Measurements from ENCODE around the gene NRP2.
A peak's percentile ranks its signal among the peaks of the same experiment; 100 is the strongest.

The NRP2 gene

GRCh38 chr2:205730701-205731582, 48.6 kb downstream of the NRP2 start:
- H3K4me3 ChIP-seq (ENCODE audit: low read depth, low read length), result no peak overlapping the region
- TF ChIP-seq, protein P1, sequence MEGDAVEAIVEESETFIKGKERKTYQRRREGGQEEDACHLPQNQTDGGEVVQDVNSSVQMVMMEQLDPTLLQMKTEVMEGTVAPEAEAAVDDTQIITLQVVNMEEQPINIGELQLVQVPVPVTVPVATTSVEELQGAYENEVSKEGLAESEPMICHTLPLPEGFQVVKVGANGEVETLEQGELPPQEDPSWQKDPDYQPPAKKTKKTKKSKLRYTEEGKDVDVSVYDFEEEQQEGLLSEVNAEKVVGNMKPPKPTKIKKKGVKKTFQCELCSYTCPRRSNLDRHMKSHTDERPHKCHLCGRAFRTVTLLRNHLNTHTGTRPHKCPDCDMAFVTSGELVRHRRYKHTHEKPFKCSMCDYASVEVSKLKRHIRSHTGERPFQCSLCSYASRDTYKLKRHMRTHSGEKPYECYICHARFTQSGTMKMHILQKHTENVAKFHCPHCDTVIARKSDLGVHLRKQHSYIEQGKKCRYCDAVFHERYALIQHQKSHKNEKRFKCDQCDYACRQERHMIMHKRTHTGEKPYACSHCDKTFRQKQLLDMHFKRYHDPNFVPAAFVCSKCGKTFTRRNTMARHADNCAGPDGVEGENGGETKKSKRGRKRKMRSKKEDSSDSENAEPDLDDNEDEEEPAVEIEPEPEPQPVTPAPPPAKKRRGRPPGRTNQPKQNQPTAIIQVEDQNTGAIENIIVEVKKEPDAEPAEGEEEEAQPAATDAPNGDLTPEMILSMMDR (IDR thresholded peaks at IDR 0.05; ENCODE audit: insufficient read depth, low read length, missing control alignments), result no peak
- POLR2A ChIA-PET, result interaction anchor here (0.7 to 3.0 kb wide), 13 partner anchors 16 to 259 kb away, joined by 3 to 42 read pairs (median 4); partner anchors contain the start of gene NRP2
- CTCF ChIA-PET, result interaction anchor here (1.1 to 3.2 kb wide), 6 partner anchors 9 to 195 kb away, joined by 3 to 10 read pairs (median 6); no protein-coding TSS in a partner anchor
- DNase-seq (ENCODE audit: low read depth, low spot score), result peak; percentile 64

DNA sequence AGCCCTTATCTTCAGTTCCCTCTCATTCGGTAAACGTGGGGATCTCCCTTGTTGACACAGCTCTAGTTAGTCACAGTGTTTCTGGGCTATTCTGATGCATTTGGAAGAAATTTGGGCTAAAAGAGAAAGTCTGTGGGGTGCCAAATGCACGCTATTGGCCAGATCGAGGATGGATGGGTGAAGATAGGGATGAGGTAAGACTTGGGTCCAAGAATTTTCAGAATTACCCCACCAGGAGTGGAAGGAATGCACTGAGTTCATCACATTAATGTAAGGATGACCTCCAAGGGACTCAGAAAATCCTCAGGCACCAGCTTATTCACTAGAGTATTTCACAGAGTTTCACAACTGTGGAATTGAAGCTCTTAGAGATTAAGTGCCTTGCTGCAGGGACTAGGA, 49.3 kb downstream of the NRP2 start:
- ChIA-PET CTCF (interaction anchor here (1.1 to 3.2 kb wide), 7 partner anchors 9 to 194 kb away, joined by 3 to 11 read pairs (median 9); no protein-coding TSS in a partner anchor), POLR2A (interaction anchor here (0.7 to 3.0 kb wide), 13 partner anchors 17 to 259 kb away, joined by 3 to 42 read pairs (median 4); partner anchors contain the start of gene NRP2)
- DNase-seq (ENCODE audit: low read depth, low spot score), result peak; percentile 99
- TF ChIP-seq, protein P1 (IDR thresholded peaks at IDR 0.05; ENCODE audit: insufficient read depth, low read length, missing control alignments), result no peak
- H3K4me3 ChIP-seq (ENCODE audit: low read depth, low read length), result no peak overlapping the region

DNA sequence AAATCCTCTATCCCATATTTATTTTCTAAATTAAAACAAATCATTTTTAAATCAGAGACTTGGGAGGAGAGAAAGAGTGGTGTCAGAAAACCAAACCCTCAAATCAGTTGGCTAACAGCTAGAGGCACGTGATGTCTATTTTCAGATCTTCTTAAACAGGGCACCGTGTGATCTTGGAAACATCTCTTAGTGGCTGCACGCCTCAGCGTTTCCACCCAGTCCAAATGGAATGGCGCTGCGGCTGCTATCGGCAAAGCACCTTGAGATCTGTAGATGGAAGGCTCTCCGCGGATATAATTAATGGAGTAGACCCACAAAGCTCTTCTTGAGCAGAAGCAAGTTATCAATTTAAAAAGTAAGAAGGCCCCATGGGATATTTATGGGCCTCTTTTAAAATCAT, 50.0 kb downstream of the NRP2 start:
- H3K4me3 ChIP-seq (ENCODE audit: low read depth, low read length), result no peak overlapping the region
- DNase-seq (ENCODE audit: low read depth, low spot score), result no peak
- CTCF ChIA-PET, result interaction anchor here (1.1 to 3.2 kb wide), 9 partner anchors 9 to 194 kb away, joined by 3 to 11 read pairs (median 4); no protein-coding TSS in a partner anchor
- POLR2A ChIA-PET, result interaction anchor here (0.9 to 3.0 kb wide), 13 partner anchors 16 to 49 kb away, joined by 3 to 42 read pairs (median 4); partner anchors contain the start of gene NRP2
- TF ChIP-seq, protein P1 (IDR thresholded peaks at IDR 0.05; ENCODE audit: insufficient read depth, low read length, missing control alignments), result no peak

DNA sequence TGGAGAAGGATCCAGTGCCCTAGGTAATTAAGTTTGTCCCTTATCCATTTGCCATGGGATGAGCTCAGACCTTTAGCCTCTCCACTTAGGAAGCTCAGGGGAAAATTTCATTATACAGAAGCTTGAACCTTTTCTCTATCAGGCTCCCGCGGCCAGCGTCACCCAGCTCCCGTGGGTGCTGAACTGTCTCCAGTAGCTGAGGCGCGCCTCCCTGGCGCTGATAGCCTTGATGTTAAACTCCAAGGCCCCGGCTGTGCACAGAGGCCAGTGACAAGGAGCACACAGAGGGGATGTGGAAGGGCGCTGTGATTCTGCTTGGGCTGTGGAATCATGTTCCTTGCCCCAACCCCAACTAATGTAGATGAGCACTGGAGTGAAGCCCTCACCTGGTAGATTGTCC, 50.8 kb downstream of the NRP2 start:
- CTCF ChIA-PET, result interaction anchor here (1.1 to 3.2 kb wide), 6 partner anchors 8 to 193 kb away, joined by 3 to 11 read pairs (median 7); no protein-coding TSS in a partner anchor
- TF ChIP-seq, protein P1 (IDR thresholded peaks at IDR 0.05; ENCODE audit: insufficient read depth, low read length, missing control alignments), result no peak
- DNase-seq (ENCODE audit: low read depth, low spot score), result no peak
- H3K4me3 ChIP-seq (ENCODE audit: low read depth, low read length), result no peak overlapping the region
- POLR2A ChIA-PET, result interaction anchor here (0.9 to 3.0 kb wide), 4 partner anchors 20 to 50 kb away, joined by 3 to 42 read pairs (median 11); partner anchors contain the start of gene NRP2

DNA sequence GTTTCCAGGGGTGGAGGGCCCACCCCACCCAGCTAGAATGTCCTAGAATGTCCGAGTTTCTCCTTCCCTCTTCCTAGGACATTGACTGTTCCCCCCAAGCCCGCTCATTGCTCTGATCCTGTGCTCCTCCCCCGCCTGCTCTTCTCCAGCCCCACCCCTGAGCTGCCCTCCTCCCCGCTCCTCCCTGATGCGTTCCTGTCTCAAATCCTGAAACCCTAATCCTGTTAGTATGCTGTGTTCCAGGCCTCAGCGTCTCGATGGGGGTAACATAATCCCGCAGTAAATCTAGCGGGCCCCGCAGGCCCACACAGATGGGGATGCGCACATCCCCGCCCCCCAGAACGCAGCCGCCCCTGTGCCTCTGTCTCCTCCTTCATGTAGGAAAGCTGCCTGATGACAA, 51.3 kb downstream of the NRP2 start:
- TF ChIP-seq, protein P1 (IDR thresholded peaks at IDR 0.05; ENCODE audit: insufficient read depth, low read length, missing control alignments), result no peak
- H3K4me3 ChIP-seq (ENCODE audit: low read depth, low read length), result no peak overlapping the region
- no peak for DNase-seq (ENCODE audit: low read depth, low spot score)
- CTCF ChIA-PET, result interaction anchor here (0.9 to 2.9 kb wide), 6 partner anchors 7 to 50 kb away, joined by 3 to 11 read pairs (median 3); no protein-coding TSS in a partner anchor
- POLR2A ChIA-PET, result interaction anchor here (0.9 to 3.0 kb wide), 4 partner anchors 20 to 50 kb away, joined by 3 to 42 read pairs (median 4); partner anchors contain the start of gene NRP2
